T-helper 2 cell (primary cell): ENCODE measurements around the gene TRIM46.
"Not testable (repeated sequence)": the region's sequence is repeated elsewhere in the genome, so short reads cannot be mapped to it uniquely, and the experiment has no call there.

ENCODE experiments used
- DNase-seq, 5 experiments: peaks; one replicate each; pipeline versions ENCODE4 v3.0.0 to v3.0.0-alpha.2; 2012 to 2022

TRIM46 gene

DNA sequence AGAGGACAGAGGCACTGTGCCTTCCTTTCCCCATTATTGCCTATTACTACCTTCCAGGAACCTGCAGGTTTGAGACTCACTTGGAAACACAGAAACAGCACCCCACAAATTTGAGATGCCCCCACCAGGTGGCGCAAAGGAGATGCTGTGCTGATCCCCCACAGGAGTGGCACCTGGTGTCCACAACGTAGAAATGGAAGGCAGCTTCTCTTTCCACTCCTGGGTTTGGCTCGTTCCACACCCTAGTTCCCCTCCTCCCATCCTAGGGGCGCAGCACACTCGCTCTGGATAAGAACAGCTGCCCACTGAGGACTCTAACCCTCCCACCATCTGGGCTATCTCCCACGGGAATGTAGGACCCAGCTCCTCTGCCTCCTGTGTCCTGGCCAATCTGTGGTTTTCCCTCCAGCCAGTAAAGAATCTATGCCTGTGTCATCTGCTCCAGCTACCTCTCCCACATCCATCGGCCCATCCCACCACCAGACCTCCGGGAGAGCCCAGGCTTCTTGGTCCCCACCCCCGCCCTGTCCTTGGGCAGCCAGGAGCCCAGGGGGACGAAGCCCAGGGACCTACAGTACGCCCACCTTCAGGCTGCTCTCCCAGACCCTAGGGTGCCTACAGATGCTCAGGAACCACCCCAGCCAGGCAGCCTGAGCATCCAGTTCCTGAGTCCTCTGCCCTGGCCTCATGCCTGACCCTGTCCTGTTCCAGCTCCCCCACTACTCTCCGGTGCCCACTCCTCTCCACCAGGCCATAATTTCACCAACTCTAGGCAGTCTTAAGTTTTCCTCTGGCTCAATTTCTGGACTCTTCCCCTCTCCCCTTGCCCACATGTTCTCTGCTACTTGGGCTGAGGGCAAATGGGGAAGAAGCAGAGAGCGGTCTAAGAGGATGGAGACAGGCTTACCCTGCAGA is 33.5 kb downstream of the TRIM46 start:
- peak; percentile 76 to 87 (median 85) for DNase-seq

DNA sequence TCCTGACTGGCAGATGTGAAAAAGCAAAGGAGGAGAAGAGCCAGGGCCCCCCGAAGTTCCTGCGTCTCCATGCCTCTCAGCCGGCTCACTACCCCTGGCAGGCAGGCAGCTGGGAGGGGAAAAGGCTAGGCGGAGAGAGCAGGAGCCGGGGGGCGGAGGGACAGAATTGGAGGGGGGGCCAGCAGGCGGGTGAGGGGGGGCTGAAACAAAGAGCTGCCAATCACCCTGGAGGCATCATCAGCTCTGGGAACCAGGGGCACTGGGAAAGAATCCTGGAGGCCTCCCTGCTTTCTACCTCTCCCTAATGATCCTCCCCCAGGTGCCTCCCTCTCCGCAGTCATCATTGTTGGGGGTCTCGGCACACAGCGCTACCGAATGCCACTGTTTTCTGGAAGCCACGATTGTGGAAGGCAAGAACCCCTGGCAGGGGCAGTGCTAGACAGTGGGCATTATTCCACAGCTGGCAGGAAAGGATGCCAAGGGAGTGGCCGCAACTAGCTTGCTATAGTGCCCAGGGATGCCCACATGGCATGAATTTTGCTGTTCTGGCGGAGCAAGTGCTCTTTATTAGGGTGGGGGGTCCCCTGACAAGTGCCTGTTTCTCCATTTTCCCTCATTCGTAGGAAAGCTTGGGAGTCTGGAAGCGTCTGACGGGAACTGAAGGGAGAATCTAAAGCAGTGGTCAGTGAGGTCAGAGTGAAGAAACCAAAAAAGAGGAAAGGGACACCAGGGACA is 34.3 kb downstream of the TRIM46 start, which contains the start of gene THBS3:
THBS3 (minus strand) TSS at position 92 of the 735 bp plus-strand sequence; CDS start at position 71, 21 bp downstream.
- DNase-seq: no peak

DNA sequence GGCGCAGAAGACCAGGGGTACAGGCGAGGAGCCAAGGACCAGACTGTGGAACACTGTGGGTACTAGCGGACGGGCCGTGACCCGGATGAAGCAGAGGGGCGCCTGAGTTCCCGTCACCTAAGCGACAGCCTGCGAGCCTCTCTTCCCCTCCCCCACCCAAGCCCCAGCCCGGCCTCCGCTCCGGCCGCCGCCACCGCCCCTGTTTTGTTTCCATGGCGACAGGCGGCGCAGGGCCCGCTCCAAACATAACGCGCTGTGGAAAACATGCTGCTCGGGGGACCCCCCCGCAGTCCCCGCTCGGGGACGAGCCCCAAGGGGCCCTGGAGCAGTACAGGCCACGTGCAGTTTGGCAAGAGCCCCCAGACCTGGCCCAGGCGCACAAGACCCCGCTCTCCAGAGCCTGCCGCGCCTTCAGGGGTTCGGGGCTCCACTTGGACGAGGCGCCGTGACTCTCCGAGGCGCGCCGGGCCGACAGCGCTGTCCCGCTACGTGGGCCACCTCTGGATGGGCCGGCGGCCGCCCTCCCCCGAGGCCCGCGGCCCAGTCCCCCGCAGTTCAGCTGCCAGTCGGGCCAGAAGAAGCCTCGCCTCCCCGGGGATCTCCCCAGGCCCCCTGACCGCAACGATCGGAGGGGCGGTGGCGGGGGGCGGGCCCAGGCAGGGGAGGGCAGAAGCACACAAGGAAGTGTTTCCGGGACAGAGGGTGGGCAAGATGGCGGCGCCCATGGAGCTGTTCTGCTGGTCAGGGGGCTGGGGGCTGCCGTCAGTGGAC is 35.1 kb downstream of the TRIM46 start, which contains the start of gene MTX1:
MTX1 (plus strand) TSS at position 155 of the 771 bp plus-strand sequence; CDS start at position 265, 110 bp downstream.
- peak; percentile 81 to 92 (median 88) for DNase-seq

DNA sequence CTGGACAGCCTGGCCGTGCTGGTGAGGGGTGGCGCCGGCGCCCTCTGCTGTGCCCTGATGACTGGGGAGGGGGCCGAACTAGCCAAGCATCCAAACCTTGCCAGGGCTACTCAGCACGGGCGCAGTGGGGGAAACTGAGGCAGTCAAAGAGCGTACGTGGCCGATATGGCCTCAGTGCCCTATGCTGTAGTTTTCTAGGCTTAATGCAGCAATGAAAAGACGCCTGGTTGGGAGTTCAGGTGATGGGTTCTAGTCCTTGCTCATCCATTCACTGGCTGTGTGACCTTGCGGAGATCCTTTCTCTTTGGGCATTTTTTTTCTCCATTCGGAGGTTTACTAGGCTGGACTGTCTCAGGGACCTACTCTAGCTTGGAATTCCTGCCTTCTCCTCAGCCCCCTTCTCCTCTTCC is 35.7 kb downstream of the TRIM46 start:
- DNase-seq: no peak

DNA sequence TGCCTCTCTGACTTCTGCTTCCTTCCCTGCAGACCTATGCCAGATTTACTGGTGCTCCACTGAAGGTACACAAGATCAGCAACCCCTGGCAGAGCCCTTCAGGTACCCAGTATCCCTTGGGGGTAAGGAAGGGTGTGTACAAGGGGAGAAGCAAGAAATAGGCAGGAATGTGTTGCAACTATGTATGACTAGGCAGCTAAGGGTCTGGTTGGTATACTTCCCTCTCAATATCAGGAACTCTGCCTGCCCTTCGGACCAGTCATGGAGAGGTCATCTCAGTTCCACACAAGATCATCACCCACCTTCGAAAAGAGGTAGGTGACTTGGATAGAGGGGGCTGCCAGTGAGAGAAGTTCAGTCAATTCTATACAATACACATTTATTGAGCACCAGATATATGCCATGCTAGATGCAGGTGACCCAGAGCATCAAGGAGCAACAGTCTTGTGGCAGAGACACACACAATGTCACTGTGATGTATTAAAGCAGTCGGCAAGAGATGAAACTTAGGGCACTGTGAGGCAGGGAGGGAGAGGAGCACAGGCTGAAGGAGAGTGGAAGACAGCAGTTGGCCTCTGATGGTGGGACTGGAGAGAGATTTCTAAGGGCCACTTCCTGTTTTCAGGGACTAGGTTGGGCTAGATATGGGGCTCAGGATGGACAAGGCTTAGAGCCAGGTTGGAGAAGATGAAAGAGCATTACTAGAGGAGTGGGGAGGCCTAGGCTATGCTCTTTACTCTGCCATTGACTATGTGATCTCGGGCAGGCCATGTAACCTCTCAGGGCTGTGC is 36.9 kb downstream of the TRIM46 start:
- DNase-seq: no peak

DNA sequence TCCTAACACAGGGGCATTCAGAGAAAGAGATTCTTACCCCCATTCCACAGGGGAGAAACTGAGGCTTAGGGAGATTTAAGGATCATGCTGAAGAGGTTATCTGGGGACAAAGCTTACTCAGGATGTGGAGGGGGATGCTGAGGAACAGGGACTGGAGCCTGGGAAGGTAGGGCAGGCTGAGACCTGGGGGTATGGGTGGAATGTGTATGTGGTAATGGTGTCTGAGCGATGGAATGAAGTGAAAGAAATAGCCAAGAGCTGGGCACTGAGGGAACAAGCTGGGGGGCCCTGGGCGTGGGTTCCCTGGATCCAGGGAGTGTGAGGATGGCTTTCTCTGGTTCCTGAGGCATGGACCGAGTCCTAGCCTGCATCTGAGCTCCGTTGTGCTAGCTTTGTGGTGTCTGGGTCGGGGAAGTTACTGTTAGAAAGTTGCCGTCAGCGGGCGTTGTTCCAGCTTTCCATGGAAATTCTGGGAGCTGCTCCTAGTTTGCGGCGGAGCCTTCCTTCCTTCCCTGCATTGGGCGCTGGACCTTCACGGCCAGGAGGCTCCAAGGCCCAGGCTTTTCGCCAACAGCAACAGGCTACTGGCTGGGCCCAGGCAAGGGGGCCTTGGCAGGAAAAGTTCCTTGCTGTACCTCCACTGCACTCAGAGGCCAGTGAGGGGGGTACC is 37.9 kb downstream of the TRIM46 start:
- not testable (repeated sequence) for DNase-seq

DNA sequence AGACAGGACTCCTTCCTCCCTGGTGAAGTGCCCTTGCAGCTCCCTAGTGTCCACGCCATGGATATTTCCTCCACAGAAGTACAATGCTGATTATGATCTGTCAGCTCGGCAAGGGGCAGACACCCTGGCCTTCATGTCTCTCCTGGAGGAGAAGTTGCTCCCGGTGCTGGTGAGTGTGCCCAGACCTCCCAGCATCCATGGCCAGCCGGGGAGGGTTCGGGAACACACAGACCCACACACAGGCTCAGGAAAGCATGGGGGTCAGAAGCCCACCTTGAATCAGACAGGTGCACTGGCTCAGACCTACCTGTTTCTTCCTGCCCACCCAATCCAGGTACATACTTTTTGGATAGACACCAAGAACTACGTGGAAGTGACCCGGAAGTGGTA is 38.4 kb downstream of the TRIM46 start:
- DNase-seq: not testable (repeated sequence)

DNA sequence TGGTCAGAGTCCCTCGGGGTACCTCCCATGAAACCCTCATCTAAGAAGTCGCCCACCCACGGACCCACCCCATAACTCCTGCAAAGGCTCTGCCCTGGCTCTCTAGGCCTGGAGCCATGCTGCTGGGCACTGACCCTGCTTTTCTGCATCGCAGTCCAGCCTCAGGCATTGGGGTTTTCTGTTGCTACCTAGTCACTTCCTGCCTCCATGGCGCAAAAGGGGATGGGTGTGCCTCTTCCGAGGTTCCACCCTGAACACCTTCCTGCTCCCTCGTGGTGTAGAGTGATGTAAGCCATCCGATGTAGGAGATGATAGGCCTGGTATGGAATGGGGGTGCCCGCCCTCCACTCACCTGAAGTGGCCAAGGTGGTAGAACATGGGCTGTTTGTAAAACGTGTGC is 41.1 kb downstream of the TRIM46 start:
- peak in 1 of 5 experiments; percentile 29 for DNase-seq

DNA sequence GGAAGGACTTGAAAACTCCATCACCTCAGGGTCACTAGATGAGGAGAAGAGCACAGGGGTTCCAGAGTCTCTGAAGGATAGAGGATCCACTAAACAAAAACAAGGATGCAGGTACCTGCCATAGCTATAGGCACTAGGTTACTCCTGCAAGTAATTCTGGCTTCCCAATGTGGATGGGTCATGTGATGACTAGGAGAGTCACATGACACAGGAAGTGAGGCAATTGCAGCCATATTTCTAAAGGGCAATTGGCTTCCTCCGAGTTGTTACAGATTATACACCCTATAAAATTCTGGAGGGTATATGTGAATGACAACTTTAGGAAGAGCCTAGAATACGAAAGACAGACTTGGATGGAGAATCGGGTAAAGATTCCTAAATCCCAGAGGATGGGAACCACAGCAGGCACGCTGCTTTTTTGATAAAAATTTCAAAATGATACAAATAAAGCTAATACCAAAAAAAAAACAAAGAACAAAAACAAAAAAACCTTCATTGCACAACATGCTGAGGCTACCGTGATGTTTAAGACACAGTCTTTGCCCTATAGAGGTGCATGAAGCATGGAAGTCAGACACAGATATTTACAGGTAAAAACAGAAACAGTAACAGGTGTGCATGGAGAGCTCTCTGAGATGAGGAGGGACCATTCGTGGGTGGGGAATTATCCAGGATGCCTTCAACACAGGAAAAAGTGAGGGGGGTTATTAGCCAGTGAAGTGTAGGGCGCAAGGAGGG is 45.4 kb downstream of the TRIM46 start:
- peak in 1 of 5 experiments; percentile 43 for DNase-seq

DNA sequence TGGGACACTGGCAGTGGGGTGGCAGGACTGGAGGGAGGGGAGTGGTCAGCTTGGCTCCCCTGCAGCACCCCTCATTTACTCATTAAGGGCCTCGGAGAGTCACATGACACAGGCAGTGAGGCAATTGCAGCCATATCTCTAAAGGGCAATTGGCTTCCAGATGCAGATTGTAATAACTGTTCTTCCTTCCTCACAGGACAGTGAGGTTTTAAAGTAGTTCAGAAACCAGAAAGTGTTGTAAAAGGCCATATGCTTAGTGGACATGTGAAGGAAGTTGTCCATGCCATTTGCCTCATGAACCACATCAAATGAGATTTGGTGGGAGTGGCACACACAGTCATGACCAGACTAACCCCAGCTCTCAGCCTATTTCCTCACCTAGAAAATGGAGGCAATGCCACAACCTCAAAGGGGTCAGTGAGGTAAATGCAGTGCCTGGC is 46.0 kb downstream of the TRIM46 start:
- DNase-seq: peak in 1 of 5 experiments; percentile 18

DNA sequence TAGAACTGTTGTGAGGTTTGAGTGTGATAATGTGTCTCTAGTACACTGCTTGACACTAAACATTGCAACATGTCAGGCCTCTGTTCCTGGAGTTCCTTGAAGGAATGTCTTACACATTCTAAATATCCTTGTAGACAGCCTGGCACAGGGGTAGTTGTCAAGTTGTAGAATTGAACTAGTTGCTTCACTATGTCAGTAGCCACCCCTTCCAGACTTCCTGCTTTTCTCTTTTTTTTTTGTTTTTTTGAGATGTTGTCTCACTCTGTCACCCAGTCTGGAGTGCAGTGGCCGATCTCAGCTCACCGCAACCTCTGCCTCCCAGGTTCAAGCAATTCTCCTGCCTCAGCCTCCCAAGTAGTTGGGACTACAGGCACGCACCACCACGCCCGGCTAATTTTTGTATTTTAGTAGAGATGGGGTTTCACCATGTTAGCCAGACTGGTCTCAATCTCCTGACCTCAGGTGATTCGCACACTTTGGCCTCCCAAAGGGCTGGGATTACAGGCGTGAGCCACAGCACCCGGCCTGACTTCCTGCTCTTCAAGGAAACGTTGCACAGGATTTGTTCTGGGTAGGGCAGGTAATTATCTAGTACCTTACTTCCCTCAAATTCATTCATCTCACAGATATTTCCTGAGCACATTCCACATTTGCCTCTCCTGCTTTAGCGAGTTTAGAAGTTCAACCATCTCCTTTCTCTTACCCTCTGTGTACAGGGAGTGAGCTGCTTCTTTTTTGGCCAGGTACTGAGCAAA is 46.7 kb downstream of the TRIM46 start:
- not testable (repeated sequence) for DNase-seq

DNA sequence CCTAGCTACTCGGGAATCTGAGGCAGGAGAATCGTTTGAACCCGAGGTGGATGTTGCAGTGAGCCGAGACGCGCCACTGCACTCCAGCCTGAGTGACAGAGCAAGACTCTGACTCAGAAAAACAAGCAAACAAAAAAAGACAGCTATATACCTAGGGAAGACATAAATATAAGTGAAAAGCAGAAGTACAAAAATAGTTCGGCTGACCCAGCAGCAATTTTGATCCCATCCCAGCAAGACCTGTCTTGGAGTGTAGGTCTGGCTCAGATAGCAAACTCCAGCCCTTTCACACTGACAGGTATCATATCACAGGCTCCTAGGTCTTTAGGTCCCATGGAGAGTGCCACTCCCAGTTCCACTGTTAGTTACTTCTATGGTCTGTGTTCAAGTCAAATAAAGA is 49.4 kb downstream of the TRIM46 start:
- no peak for DNase-seq

DNA sequence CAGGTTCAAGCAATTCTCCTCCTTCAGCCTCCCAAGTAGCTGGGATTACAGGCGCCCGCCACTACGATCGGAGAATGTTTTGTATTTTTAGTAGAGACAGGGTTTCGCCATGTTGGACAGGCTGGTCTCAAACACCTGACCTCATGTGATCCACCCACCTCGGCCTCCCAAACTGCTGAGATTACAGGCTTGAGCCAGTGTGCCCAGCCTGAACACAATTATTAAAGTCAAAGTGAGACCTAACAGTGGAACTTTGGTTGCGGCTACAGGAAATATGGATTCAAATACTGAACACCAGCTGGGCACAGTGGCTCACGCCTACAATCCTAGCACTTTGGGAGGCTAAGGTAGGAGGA is 51.7 kb downstream of the TRIM46 start:
- DNase-seq: not testable (repeated sequence)

DNA sequence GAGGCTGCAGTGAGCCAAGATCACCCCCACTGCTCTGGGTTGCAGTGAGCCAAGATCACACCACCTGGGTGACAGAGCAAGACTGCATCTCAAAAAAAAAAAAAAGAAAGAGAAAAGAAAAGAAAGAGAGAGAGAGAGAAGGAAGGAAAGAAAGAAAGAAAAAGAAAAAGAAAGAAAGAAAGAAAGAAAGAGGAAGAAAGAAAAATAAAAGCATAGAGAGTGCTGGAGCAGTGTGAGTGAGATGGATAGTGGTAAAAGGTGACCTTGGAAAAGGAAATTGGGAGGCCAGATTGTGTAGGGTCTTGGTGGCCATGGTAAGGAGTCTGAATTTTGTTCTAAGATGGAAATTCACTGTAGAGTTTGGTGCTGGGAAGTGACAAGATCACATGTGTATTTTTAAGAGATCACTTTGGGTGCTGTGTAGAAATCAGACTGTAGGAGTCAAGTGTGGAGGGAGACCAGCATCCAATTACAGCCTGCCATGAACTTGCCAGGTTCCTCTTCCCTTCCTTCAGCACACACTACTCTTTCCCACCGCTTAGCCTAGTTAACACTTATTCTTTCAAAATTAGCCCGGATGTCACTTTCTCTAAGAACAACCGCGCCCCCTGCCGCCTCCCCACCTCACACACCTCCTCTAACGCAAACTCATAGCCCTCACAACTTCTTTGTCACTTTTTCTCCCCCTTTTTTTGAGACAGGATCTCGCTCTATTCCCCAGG is 52.7 kb downstream of the TRIM46 start:
- DNase-seq: peak; percentile 59 to 90 (median 74)

DNA sequence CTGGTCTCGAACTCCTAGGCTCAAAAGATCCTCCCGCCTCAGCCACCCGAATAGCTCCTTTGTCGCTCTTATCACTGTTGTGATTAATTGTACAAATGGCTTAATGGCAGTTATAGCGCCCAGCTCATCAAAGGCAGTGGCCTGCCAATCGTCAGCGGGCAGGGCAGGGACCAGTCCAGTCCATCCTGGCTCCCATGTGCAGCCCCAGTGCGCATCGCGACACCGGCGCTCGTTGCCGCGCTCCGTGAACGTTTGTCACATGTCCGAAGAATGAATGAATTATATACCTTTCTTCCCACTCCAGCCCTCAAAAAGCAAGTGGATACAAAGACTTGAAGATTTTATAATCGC is 53.2 kb downstream of the TRIM46 start:
- peak in 2 of 5 experiments; percentile 14 to 28 for DNase-seq

DNA sequence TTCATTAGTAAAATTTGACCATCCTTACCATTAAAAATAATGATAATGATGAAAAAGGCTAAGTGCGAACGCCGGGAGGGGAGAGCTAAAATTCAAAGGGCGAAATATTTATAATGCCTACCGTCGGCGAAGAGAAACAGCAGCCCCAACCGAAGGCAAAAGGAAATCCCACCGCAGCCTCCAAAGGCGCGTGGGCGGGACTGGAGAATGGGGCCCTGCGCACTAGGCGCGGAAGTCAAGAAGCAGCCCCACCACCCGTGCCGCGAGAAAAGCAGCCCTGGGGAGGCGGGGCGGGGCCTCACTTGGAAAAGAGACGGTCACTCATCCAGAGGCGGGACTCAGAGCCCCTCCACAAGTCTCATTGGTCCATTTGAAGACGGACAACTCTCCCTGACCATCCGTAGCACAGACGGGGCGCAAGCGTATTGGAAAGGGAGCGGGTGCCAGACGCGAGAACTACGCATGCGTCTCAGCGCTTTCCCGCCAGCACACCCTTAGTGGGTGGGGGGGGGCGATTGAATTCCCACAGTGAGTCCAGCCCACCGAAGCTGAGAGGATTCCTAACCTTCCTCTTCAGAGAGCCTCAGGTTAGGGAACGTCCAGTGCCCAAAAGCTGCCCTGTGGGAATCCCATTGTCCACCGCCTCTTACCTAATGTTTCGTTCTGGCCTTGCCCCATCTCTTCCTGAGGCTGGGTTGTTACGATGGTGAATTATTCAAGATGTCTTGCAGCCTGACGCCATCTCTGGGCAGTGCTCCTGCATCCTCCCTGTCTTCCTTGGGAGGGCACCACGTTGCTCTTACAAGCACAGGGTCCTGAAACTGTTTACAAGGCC is 53.8 kb downstream of the TRIM46 start:
- peak; percentile 87 to 100 (median 98) for DNase-seq

DNA sequence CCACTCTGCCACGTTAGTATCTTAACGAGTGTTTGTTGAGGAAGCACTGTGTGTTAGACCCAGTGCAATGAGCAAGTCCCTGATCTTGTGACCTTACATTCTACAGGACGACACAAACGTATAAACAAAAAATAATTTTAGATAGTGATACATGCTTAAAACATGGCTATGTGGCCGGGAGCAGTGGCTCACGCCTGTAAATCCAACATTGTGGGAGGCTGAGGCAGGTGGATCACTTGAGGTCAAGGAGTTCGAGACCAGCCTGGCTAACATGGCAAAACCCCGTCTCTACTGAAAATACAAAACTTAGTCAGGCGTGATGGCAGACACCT is 54.4 kb downstream of the TRIM46 start:
- no peak for DNase-seq

DNA sequence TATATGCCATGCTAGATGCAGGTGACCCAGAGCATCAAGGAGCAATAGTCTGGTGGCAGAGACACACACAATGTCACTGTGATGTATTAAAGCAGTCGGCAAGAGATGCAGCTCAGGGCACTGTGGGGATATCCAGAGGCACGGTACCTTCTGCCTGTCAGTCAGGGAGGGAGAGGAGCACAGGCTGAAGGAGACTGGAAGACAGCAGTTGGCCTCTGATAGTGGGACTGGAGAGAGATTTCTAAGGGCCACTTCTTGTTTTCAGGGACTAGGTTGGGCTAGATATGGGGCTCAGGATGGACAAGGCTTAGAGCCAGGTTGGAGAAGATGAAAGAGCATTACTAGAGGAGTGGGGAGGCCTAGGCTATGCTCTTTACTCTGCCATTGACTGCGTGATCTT is 57.7 kb downstream of the TRIM46 start:
- not testable (repeated sequence) for DNase-seq
